Measurements from ENCODE around the gene HPSE2.

GRCh38 chr10:98423691-98424120 lies 811.9 kb downstream of the HPSE2 start:
- TF ChIP-seq CTCF (IDR thresholded peaks at IDR 0.05) (no peak), EZH2 (IDR thresholded peaks at IDR 0.05; ENCODE audit: borderline replicate concordance, insufficient read depth, low read depth, low read length, poor library complexity, severe bottlenecking) (no peak)
